Stimulated activated CD8-positive, alpha-beta memory T cell treated with anti-CD3 and anti-CD28 coated beads, Interleukin-4, amount 100 ng/mL, for 24 hours (primary cell): ENCODE data around the gene CTIF.

ENCODE experiments used
- DNase-seq: peaks from one replicate; pipeline ENCODE4 v3.0.0-alpha.2; 2020; ENCODE audit warnings: low read depth

CTIF gene

DNA sequence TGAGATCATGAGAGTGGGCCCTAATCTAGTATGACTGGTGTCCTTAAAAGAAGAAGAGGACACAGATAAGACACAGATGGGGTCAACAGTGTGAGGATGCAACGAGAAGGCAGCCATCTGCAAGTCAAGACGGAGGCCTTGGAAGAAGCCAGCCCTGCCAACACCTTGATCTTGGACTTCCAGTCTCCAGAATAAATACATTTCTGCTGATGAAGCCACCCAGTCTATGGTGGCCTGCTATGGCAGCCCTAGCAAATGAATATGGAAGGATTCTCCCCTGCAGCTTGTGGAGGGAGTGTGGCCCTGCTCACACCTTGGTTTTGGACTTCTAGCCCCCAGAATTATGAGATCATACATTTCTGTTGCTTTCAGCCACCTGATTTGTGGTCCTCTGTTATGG, 12.3 kb downstream of the CTIF start:
- no peak for DNase-seq

DNA sequence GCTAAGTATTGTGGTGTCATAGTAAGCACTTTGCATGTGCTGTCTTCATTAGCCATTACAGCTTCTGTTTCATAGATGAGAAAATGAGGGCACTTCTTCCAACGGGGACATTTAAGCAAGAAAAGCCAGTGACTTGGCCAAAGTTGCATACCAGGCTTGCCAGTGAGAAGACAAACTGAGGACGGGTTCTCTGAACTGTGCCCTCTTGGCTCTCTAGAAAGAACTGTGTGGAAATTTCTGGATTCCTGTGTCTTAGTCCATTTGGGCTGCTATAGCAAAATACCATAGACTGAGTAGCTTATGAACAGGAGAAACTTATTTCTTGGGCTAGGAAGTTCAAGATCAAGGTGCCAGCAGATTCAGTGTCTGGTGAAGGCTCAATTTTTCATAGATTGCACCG, 13.3 kb downstream of the CTIF start:
- DNase-seq: no peak

DNA sequence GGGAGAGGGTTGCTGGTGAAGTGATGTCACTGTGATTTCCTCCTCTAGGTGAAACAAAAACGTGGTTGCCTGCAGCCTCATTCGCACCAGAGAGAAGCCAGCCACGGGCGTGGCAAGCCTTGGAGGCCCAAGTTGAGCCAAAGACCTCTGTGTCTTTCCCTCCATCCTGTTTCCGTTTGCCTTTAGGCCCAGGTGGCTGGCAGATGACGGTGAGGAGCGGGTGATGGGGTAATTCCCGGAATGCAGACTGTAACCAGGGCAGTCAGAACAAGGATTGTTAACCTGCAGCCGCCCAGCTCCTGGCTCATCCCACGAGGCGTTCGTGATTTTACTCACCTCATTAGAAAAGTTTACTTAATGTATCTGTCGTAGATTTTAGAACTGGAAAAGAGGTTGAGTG, 14.4 kb downstream of the CTIF start:
- DNase-seq: no peak

DNA sequence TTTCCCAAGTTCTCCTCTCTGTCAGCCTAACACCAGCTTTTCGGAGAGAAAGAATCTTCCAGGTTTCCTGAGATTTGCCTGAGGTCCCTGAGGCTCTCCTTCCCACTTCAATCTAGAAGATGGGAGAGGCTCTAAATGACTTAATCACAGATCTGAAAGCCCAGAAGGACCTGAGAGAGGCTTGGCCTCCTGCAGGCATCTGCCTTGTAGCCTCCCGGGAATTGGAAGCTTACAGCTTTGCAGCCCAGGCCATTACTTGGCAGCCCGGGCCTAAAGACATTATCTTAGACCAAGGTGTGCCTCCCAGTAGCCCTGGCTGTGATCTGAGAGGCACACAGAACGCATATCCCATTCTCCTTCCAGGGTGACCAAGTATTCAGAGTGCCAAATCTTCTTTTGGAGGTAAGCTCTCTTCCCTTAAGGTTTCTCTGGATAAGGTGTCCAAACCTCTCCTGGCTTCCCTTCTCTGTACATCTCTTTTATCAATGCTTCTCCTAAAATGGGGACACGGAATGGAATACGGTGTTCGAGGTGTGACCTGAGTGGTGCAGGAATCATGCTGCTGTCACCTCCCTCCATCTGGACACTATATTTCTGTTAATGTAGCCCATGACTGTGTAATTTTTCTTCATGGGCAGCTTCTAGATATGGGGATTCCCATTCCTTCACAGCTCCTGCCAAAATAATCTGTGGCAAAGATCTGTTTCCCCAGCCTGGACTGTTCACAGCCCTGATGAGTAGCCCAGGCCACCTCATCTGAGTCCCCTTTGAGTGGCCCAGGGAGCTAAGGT, 16.0 kb downstream of the CTIF start:
- no peak for DNase-seq

DNA sequence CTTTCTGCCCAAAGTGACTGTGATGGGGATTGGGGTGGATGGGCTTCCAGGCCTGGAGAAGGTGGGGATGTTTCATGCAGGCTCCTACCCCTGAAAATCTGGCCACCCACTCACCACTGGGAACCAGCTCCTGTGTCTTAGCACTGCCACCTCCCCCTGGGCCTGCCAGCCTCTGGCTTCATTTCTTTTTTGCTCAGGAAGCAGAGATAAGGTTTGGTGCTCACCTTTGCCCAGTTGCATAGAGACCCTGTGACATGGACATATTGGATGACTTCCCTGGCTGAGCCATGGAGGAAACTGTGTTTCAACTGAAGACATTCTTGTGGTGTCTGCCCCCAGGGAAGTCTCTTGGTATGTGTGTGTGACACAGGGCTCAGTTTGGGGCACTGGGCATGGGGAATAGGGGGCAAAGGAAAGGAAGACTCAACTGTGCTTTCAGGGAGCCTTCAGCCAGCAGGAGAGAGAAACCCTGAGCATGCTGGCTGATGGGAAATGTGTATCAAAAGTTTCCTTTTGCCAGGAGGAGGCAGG, 16.7 kb downstream of the CTIF start:
- no peak for DNase-seq

DNA sequence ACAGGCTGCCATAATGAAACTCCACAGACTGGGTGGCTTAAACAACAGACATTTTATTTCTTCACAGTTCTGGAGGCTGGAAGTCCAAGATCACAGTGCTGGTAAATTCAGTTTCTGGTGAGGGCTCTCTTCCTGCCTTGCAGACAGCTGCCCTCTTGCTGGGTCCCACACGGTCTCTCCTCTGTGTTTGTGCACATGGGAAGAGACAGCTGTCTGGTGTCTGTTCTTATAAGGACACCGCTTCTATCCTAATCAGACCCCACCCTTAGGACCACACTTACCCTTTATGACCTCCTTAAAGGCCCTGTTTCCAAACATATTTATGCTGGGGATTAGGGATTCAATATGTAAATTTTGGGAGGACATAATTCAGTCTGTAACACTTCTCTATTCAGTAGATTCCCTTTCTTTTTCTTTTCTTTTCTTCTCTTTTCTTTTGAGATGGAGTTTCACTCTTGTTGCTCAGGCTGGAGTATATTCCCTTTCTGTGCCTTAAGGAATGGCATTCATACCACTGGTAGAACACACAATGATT, 18.9 kb downstream of the CTIF start:
- DNase-seq: no peak

DNA sequence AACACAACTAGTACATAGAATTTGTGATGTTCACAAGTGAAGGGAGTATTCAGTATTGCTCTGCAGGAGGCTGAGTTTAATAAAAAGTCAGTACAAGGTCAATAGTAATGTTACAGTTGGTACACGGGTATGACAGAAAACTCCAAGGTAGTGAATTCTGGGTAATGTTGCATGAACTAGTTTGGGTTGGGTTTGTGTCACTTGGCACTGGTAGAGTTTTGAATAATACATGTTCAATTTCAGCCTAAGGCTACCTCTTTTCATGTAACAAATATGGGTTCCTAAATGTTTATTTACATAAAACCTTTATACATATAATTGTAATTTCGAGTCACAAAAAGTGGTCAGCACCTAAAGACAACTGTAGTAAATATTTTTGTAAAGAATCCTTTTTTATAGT, 19.4 kb downstream of the CTIF start:
- no peak for DNase-seq

DNA sequence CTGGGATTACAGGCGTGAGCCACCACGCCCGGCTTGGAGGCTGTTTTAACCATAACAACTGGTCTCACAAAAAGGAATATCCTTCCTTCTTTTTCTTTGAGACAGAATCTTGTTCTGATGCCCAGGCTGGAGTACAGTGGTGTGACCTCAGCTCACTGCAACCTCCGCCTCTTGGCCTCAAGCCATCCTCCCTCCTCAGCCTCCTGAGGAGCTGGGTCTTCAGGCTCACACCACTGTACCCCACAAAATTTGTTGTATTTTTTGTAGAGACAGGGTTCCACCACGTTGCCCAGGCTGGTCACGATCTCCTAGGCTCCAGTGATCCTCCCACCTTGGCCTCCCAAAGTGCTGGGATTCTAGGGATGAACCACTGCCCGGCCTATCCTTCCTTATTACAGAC, 21.7 kb downstream of the CTIF start:
- no peak for DNase-seq

DNA sequence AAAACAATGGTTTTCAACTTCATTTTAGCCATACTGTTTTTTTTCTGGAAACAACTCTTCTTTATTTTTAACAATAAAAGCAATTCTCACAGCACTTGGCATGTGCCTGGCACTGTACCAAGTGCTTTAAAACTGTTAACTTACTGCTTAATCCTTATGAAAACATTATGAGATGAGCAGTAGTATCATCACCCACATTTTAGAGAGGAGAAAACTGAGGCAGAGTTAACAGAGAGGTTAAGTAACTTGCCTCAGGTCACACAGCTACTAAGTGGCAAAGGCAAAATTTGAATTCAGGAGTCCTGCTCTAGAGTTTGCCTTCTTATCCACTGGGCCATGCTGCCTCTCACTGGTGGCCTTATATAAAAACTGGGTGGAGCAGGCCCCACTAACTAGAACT, 23.2 kb downstream of the CTIF start:
- DNase-seq: no peak

DNA sequence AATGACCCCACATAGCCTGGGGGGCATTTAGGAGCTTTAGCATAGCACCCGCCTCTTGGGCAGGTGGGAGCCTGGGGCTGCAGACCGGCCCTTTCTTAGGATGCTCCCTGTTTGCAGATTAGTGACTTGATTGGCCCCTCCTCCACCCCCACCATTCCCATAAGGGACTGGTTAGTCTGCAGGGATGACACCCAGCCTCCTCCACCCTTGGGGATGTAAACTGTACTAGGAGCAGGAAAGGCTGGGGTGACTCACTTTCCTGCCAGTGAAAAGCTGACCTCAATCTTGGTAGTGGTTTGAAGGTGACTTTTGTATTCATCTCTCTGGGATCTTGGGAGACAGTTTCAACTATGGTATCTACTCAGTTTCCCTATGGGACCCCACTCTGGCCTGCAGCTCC, 24.2 kb downstream of the CTIF start:
- DNase-seq: no peak

DNA sequence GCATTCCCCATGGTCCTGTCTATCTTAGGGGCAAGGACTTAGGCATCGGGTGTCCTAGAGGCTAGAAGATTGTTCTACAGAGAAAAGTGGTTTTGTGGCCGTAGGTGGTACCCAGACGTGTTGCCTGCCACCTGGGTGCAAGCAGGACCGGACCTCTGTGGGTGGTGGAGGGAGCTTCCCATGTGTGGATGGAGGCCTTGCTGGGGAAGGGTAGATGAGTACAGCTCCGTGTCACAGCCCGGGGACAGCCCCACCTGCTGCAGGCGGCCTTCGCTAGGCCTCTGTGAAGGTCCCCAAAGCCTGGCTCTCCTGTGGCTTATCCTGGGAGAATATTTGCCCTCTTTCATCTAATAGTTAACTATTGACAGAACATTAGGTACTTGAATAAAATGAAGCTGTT, 25.3 kb downstream of the CTIF start:
- no peak for DNase-seq

DNA sequence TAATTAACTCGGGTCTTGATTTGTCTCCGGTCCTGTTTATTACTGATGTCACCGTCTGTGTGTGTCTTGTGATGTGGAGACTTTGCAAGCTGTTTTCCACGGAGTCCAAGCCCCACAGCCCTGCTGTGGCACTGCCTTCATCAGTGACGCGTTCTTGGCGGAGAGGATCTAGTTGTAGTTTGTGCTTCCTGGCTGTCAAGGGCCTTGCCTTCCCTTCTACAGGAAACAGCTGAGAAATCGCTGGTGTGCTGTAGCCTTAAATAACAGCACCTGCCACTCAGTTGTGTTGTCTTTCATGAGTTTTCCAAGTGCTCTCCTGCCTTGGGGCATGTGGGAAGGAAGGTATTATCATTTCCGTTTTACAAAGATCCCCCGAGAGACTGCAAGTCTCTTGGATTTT, 26.3 kb downstream of the CTIF start:
- DNase-seq: no peak

DNA sequence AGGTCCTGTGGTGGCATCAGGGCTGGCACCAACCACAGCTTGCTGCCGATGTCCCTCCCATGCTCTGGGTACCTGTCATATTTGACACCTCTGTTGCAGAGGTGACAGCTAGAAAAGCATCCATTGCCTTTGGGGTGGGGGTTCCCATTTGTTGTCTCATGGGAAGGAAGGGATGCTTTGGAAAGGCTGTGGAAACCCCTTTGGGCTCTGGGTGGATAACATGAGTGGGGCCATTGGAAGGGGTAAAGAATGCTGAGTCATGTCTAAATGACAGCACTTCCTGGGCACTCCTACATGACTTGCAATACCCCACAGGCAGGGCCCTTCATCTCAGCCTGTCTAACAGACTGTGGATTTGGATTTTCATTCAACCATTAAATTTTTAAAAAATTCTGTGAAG, 27.8 kb downstream of the CTIF start:
- no peak for DNase-seq

DNA sequence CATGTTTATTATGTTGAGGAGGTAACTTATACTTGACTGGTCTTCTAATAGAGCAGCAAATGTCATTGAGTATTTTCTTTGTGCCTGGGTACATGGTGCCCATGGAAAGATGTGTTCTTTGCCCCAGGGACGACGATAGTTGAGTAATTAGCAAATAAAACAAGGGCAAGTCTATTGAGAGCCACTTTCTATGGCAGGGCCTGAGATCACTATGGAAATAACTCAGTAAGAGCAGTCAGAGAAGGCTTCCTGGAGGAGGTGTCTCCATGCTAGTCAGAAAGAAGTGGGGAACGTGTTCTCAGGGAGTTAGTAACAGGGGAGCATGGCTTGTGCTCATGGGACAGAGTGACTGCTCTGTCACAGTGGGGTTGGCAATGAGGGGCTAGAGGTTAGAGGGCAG, 28.6 kb downstream of the CTIF start:
- no peak for DNase-seq

DNA sequence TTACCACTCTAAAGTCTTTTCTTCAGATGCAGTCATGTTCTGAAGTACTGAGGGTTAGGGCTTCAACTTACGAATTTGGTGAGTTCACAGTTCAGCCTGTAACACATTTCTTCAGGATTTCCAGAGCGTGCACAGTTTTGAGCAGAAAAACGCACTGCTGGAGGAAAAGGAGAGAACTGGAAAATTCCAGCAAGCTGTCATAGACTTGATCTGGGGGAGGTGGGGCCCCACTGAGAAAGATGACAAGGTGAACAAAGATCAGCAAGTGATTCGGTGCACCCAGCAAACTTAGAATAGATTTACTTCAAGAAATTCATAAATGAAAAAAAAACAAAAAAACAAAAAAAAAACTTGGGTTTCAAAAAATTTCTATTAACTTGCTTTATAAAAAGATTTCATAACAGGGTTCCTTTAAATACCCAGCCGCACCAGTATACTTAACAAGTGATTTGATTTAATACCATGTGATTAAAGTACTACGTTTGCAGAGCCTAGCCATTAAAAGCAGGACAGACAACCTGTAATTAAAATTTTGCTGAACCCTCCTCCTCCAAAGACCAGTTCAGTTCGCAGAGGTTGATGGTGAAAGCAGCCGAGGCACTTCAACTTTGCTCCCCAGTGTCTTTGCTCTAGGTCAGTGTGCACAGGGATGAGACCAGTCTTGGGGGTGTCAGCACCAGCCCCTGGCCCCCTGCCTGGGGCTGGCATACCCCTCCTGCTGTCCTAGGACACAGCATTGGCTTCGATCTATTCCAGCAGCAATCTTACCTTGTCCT, 30.5 kb downstream of the CTIF start:
- no peak for DNase-seq

DNA sequence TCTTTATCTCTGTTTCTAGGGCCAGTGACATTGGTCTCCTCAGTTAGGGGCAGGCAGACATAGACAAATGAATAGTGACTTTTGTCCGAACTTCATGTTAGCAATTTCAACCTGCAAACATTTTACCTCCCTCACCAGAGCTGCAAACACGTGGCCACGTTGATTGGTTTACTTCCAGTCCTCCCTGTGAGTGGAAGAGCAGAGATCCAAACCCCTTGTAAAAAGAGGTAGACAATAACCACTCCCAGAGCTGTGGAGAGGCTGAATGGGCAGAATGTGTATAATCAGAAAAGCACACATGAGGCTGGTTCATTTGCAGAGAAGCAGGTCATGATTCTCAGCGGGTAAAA, 31.1 kb downstream of the CTIF start:
- no peak for DNase-seq

DNA sequence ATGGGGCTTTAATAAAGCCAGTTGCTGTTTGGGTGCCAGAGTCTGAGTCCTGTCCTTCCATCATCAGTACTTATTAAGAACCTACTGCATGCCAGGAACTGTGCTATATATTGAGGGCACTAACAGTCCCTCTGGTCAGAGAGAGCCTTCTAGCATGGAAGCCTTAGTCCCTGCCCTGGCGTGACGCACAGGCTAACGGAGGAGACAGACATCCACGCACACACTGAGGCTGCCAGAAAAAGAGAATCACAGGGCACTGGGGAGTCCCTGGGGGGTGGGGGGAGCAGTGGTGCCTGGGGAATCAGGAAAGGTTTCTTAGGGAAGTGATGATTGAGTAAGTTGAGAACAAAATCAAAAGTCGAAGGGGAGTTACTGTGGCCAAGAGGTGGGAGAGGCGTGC, 31.5 kb downstream of the CTIF start:
- no peak for DNase-seq

DNA sequence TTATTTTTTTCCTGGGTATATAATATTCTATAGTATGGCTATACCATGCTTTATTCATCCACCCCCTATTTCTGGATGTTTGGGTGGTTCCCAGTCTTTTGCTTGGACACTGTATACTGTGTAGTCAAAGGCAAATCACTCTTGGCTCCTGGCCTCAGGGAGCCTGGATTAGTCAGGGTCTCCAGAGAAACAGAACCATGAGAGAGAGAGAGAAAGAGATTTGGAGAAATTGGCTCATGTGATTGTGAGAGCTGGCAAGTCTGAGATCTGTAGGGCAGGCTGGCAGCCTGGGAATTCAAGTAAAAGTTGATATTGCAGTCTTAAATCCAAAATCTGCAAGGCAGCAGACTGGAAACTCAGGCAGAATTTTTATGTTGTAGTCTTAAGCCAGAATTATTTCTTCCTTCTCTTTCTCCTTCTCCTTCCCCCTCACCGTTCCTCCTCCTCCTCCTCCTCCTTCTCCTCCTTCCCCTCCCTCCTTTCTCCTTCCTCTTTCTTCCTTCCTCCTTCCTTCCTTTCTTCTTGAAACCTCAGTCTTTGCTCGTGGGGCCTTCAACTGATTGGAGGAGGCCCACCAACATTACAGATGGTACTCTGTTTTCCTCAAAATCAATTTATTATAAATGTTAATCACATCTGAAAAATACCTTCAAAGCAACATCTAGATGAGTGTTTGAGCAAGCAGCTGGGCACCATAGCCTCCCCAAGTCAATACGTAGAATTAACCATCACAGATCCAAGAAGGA, 33.0 kb downstream of the CTIF start:
- DNase-seq: no peak

DNA sequence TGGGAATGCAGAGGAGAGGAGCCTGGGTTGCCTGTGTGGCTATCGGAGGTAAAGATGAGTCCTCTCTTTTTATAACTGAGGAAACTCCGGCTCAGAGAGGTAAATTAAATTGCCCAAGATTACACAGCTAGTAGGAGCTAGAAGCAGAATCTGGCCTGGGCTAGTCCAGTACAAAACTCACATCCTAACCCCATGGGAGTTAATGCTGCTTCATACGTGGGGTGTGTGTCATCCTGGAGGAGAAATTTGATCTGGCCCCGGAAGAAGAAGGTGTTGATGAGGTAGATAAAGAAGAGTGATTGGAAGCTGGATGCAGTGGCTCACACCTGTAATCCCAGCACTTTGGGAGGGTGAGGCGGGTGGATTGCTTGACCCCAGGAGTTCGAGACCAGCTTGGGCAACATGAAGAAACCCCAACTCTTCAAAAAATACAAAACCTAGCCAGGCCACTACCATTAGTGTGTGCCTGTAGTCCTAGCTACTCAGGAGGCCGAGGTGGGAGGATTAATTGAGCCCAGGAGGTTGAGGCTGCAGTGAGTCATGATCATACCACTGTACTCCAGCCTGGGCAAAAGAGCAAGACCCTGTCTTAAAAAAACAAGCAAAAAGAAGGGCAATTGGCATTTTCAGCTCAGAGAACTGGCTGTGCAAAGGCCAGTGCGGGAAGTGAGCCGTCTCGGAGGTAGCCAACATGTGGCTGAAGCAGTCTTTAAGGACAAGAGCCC, 33.7 kb downstream of the CTIF start:
- no peak for DNase-seq

DNA sequence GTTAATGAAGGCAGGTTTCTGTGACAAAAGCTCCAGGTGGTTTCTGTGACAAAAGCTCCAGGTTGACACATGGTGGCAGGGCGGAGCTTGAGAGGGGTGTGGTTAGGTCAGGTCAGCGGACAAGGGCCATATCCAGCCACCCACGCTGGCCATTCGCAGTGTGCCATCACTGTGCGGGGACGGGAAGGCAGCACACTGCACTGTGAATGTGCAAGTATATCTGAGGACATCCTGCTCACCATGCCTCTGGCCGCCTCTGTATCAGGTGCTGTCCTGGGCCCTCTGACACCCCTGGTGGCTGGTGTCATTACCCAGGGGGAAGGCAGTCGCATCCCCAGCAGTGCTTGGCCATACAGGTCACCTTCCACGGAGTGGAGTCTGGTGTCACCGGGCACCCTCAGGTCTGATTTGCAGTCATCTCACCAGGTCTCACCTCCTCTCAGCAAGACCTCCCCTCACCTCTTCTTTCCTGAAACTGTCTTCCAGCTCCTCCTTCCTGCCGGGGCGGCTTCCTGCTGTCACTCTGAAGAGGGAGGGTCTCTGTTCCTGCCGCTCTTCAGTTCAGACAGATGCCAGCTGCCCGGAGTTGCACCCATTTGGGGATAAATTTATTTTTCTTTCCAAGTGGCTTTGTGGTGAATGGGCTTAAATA, 34.9 kb downstream of the CTIF start:
- no peak for DNase-seq

DNA sequence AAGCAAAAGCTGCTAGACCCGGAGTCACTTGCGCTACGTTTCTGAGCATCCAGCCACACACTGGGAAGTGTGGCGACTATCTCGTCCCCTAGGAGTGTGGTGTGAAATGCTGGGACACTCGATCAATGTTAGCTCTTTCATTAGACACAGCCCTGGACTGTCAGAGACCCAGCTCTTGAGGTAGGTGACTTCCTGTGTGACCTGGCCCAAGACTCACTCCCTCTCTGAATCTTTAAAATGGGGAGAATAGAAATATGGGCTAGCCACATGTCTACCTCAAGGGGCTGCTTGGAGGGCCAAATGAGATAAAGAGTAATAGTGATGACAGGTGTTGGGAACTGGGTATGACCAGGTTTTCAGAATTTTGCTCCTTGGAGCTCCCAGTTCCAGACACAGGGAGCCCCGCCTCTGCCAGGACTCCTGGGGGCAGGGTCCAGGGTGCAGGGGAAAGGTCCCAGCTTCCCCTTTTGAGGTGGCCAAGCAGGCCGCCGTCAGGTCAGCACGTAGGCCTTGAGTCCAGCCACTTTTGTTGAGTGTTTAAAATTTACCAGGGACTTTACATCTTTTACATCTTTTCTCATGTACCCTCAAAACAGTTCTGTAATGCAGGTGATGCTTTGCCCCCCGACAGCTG, 36.0 kb downstream of the CTIF start:
- DNase-seq: no peak
